DND-41 (cell line): ENCODE data around the gene JARID2.

Source experiments
- ATAC-seq: fragments of 200-7000 bp; cut with Tn5 transposase; 3 replicates; pipeline ENCODE4 v1.9.1; 2021; ENCODE audit warnings: low read depth; ENCODE audit not compliant: insufficient read depth
- DNase-seq: peaks from one replicate; pipeline ENCODE4 v3.0.0-alpha.2; 2020
- H2AFZ ChIP-seq: 2 replicates; pipeline ENCODE4 v1.6.0; 2012; ENCODE audit warnings: low read depth, low read length
- H3K27ac ChIP-seq: 2 replicates; pipeline ENCODE4 v1.5.1; 2012; ENCODE audit warnings: low read length, inconsistent platforms
- H3K27me3 ChIP-seq: fragments of 200-600 bp; sonication (generic); 2 replicates; pipeline ENCODE4 v1.6.0; 2012; ENCODE audit warnings: low read length, mild to moderate bottlenecking, inconsistent platforms; ENCODE audit not compliant: insufficient read depth, poor library complexity
- H3K36me3 ChIP-seq: 2 replicates; pipeline ENCODE4 v1.5.1; 2012; ENCODE audit warnings: low read length, inconsistent platforms; ENCODE audit not compliant: insufficient read depth
- H3K4me1 ChIP-seq: 2 replicates; pipeline ENCODE4 v1.5.1; 2012; ENCODE audit warnings: mild to moderate bottlenecking, low read length; ENCODE audit not compliant: insufficient read depth
- H3K4me2 ChIP-seq: 2 replicates; pipeline ENCODE4 v1.6.0; 2012; ENCODE audit warnings: mild to moderate bottlenecking, moderate library complexity, low read length, inconsistent platforms; ENCODE audit not compliant: insufficient read depth
- H3K4me3 ChIP-seq, 2 experiments: fragments of 200-600 bp in 1 of 2; shearing (Covaris generic) in 1 of 2; 2 replicates each; pipeline ENCODE4 v1.5.1; 2012 to 2016; ENCODE audit warnings: inconsistent platforms in 2 of 2, low read length in 2 of 2, mild to moderate bottlenecking in 2 of 2, low read depth in 1 of 2, moderate library complexity in 1 of 2
- H3K79me2 ChIP-seq: 2 replicates; pipeline ENCODE4 v1.6.0; 2012; ENCODE audit warnings: low read length, inconsistent platforms; ENCODE audit not compliant: insufficient read depth
- H3K9ac ChIP-seq: 2 replicates; pipeline ENCODE4 v1.6.0; 2012; ENCODE audit warnings: low read depth, mild to moderate bottlenecking, inconsistent platforms, low read length, moderate library complexity
- H3K9me3 ChIP-seq: 2 replicates; pipeline ENCODE4 v1.5.1; 2012; ENCODE audit warnings: low read length, moderate library complexity, mild to moderate bottlenecking, inconsistent platforms; ENCODE audit not compliant: insufficient read depth, severe bottlenecking
- H4K20me1 ChIP-seq: 2 replicates; pipeline ENCODE4 v1.6.0; 2012; ENCODE audit warnings: low read length; ENCODE audit not compliant: insufficient read depth
- CTCF ChIP-seq: IDR thresholded peaks from 2 replicates; pipeline ENCODE4 v1.5.1; 2012; ENCODE audit warnings: borderline replicate concordance, low read length, moderate library complexity, mild to moderate bottlenecking; ENCODE audit not compliant: poor library complexity, severe bottlenecking; ENCODE audit errors: extremely low read depth
- EZH2 ChIP-seq: IDR thresholded peaks from 3 replicates; pipeline ENCODE4 v1.6.1; 2012; ENCODE audit warnings: borderline replicate concordance, low read depth, mild to moderate bottlenecking, moderate library complexity, low read length, inconsistent platforms; ENCODE audit not compliant: severe bottlenecking

JARID2 gene

GRCh38 chr6:15421945-15422733, 176.3 kb downstream of the JARID2 start:
- peak; percentile 86 for ATAC-seq
- H4K20me1 ChIP-seq, result no peaks in the 10 kb centered on the region; the same call in 1 of the 2 replicates
- no peak overlapping the region for H2AFZ ChIP-seq
- peaks cover 25% of the 10 kb centered on the region for H3K9me3 ChIP-seq
- no peaks in the 10 kb centered on the region for H3K27me3 ChIP-seq
- H3K9ac ChIP-seq, result no peak overlapping the region
- peaks cover 12% of the 10 kb centered on the region; the same call in 1 of the 2 replicates for H3K36me3 ChIP-seq
- no peak overlapping the region; the same call in 1 of the 2 replicates for H3K4me2 ChIP-seq
- peak overlapping the region; percentile 52 for H3K27ac ChIP-seq
- TF ChIP-seq CTCF (no peak), EZH2 (no peak)
- H3K4me3 ChIP-seq, result no peak overlapping the region
- peaks cover 35% of the 10 kb centered on the region for H3K79me2 ChIP-seq
- DNase-seq, result peak; percentile 40
- peaks cover 19% of the 10 kb centered on the region for H3K4me1 ChIP-seq

- no peak overlapping the region for H3K4me3 ChIP-seq
- 0 out of 2 replicates have a peak, but pooled peaks cover 8% of the 10 kb centered on the region for H3K36me3 ChIP-seq
- no peaks in the 10 kb centered on the region; the same call in 1 of the 2 replicates for H4K20me1 ChIP-seq
- no peak overlapping the region for H3K4me2 ChIP-seq
- H3K27ac ChIP-seq, result no peak overlapping the region
- ATAC-seq (no peak), DNase-seq (no peak)
- peaks cover 24% of the 10 kb centered on the region for H3K4me1 ChIP-seq
- H3K79me2 ChIP-seq, result peaks cover 39% of the 10 kb centered on the region
- no peak for TF ChIP-seq EZH2
- no peak for TF ChIP-seq CTCF
- peaks cover 15% of the 10 kb centered on the region for H3K9me3 ChIP-seq
- H3K9ac ChIP-seq, result no peak overlapping the region
- H2AFZ ChIP-seq, result no peak overlapping the region
- no peaks in the 10 kb centered on the region for H3K27me3 ChIP-seq
These were observed 177.6 kb downstream of the JARID2 start for GRCh38 chr6:15423286-15423993.

- H4K20me1 ChIP-seq, result peaks cover 3% of the 10 kb centered on the region; the same call in 1 of the 2 replicates
- H2AFZ ChIP-seq, result no peak overlapping the region
- no peak overlapping the region for H3K4me3 ChIP-seq
- peaks cover 46% of the 10 kb centered on the region for H3K79me2 ChIP-seq
- TF ChIP-seq CTCF, result no peak
- no peaks in the 10 kb centered on the region for H3K27me3 ChIP-seq
- no peak overlapping the region for H3K4me2 ChIP-seq
- no peak overlapping the region for H3K9ac ChIP-seq
- H3K9me3 ChIP-seq, result no peaks in the 10 kb centered on the region
- no peak overlapping the region for H3K27ac ChIP-seq
- no peak for ATAC-seq
- H3K36me3 ChIP-seq, result no peaks in the 10 kb centered on the region
- no peak for DNase-seq
- peaks cover 24% of the 10 kb centered on the region for H3K4me1 ChIP-seq
These were observed 180.1 kb downstream of the JARID2 start for GRCh38 chr6:15425947-15426346.
